GM21576 (cell line): Measurements from ENCODE around the gene GTSE1.

ENCODE experiments used
- ATAC-seq: cut with Tn5 transposase; IDR thresholded peaks from one replicate; pipeline ENCODE4 v1.9.1; 2021; ENCODE audit warnings: mild to moderate bottlenecking, moderate library complexity; ENCODE audit not compliant: unreplicated experiment

Gene GTSE1

DNA sequence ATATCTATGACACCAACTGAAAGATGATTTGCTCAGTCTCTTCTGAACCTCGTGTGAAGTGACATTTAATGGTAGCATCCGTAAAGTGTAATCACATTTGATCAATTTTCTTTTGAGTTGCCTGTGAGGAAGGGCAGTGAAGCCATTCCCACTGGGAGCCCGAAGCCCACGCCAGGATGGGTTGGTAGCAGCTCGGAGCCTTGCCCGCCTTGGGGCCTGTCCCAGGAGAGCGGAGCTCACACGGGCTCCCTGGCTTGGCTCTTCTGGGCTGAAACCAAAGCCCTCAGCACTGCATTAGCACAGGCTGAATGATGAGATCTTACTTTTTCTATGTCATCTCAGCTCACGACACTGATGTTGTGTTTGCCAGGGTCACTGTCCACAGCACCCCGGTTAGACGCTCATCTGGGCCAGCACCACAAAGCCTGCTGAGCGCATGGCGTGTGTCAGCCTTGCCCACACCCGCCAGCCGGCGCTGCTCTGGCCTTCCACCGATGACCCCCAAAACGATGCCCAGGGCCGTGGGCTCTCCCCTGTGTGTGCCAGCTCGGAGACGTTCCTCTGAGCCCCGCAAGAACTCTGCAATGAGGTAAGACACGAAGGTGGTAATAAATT is 29.5 kb downstream of the GTSE1 start:
- no peak for ATAC-seq

- ATAC-seq = no peak
Measured at GRCh38 chr22:46327691-46328465, 31.2 kb downstream of the GTSE1 start.

GRCh38 chr22:46328797-46329196 is 32.1 kb downstream of the GTSE1 start:
- no peak for ATAC-seq

- ATAC-seq = no peak
Measured at GRCh38 chr22:46329616-46330015, 32.9 kb downstream of the GTSE1 start.

DNA sequence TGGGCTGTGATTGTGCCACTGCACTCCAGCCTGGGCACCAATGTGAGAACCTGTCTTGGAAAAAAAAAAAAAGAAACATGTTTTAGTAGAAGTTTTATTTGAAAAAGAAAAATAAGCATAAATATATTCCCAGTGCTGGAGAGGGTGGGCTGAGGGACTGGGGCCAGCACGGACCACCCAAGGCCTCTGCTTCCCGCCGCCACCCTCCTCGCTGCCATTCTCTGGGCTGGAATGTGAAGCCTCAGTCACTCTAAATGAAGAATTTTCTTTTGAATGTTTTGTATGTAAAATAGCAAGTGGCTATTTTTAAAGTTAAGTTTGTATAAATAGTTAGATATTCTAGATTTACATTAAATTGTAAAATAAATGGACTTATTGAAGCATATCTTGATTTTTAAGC is 33.8 kb downstream of the GTSE1 start:
- ATAC-seq = no peak

DNA sequence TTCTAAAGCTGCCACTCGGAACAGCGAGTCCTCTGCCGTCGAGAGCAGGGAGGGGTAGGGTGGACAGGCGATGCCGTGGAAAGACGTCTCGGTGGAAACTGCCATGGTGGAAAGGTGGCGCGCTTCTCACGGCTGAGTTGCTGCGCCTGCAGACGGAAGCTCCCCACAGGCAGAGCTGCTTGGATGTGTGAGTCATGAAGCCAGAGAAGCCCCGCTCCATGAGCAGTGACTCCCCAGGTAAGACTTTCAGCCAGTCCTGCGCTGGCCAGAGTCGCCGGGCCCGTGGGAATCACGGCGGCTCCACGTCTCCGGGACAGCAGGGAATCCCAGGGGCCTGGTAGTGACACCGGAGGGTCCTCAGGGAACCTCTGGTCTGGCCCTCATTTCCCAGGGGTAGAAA is 34.8 kb downstream of the GTSE1 start:
- ATAC-seq = no peak

GRCh38 chr22:46335201-46336118 is 38.8 kb downstream of the GTSE1 start, which contains the start of gene TRMU:
Gene TRMU (plus strand): TSS chr22:46335714. CDS start chr22:46335765, 51 bp downstream.
- peak; percentile 78 for ATAC-seq

GRCh38 chr22:46336119-46337078 is 39.7 kb downstream of the GTSE1 start:
- peak; percentile 14 for ATAC-seq

GRCh38 chr22:46337870-46338269 is 41.2 kb downstream of the GTSE1 start:
- no peak for ATAC-seq

GRCh38 chr22:46338636-46339035 is 42.0 kb downstream of the GTSE1 start:
- ATAC-seq = no peak

DNA sequence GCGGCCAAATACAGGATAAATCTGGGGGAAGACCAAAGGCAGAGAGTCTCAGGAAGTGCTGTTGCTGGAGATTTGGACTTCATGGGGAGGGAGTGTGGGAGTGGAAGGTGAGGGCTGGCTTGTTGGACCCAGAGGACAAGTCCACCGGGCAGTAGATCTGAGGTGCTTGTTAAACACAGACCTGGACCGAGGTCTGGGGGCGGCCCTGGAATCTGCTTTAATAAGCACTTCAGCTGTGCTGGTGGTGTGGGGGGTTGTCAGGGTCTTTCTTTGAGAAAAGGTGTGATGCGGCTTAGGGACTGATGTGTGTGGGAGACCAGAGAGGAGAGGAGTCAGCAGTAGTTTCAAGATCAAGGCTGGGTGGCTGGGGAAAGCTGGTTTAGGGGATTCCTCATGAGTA is 43.3 kb downstream of the GTSE1 start:
- no peak for ATAC-seq

- ATAC-seq = no peak
Measured at GRCh38 chr22:46340676-46341075, 44.0 kb downstream of the GTSE1 start.

DNA sequence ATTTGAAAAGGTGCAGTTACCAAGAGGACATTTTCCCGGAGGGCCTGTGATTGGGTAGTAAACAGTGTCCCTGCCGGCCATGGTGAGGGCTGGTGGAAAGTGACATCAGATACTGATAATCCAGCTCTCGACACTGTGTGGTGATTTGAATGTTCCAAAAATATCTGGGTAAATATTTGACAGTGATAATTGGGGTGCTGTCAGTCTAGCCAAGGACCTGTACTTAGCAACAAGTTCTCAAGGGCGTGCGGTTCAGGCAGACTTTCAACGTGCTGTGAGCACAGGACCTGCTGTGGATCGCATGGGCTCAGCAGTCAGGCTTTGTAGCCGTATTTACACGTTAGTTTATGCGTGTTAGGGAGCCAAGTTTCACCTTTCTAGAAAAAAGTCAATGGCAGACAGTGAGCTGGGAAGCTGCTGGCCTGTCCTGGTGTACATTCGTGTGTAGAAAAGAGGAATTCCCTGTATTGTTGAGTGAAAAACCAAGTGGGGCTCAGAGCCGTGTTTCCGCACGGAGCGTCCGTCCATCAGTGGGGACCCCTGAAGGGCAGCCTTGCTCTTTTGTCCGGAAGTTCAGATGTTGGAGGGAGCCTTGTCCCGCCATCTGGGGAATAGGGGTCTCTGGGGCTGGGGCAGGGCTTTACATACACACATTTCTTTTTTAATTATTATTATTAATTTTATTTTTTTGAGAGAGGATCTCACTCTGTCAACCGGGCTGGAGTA is 50.2 kb downstream of the GTSE1 start:
- no peak for ATAC-seq

DNA sequence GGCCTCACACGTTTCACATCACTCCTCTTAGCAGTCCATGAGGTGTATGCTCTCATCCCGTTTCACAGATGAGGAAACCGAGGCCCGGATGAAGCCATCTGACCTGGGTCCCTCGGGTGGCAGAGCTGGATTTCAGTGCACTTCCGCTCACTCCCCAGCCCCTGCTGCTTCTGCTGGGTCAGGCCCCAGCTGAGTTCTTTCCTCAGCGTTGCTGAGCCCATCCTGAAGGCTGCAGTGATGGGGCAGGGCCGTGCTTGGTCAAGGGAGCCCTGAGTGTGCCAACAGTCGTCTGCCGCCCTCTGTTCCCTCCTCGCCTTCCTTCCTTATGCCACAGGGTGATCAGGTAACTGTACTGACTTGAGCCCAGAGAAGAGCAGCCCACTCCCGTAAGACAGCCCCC is 51.0 kb downstream of the GTSE1 start:
- no peak for ATAC-seq

GRCh38 chr22:46348099-46348695 is 51.5 kb downstream of the GTSE1 start:
- no peak for ATAC-seq

- no peak for ATAC-seq
Measured at GRCh38 chr22:46349238-46349637, 52.6 kb downstream of the GTSE1 start.

DNA sequence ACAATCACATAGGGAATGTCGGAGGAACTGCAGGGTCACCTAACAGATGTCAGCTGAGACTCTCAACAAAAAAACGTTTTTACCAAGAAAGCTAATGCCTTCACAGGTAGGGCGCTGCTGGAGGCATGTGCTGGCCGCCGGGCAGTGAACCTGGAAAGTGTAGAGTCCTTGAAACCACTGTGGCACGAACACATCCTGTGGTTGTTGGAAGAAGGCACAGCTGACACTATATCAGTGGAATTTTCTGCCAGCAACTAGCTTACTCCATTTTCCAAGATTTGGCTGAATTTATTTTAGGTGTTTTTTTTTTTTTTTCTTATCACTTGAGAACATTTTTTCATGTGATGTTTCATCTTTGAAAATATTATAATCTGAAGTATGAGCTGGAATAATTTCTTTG is 53.0 kb downstream of the GTSE1 start:
- no peak for ATAC-seq

GRCh38 chr22:46350121-46350520 is 53.5 kb downstream of the GTSE1 start:
- no peak for ATAC-seq

DNA sequence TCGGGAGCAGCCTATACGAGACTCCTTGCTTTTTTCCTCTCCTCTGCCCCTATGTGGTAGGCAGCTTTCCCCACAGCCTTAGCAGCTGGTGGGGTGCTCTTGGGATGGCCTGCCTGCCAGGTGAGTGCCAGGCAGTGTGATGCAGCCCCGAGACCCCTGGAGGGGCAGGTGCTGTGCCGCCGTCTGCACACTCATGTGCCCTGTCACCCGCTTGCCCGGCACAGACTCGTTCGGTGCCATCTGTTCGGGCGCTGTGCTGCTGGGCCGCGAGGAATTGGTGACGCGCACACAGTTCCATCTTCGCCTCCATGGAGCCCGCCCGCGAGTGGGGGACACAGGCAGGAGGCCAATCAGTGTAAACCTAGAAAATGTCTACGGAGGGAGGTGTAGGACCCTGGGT is 54.0 kb downstream of the GTSE1 start:
- ATAC-seq = no peak
